DMS114 treated with DMSO at 0.1 percent for 48 hours (cell line): ENCODE results near the gene LRRC59.

Experiments used
- DNase-seq: peaks from one replicate; lab custom pipeline; 2025; ENCODE audit not compliant: unreplicated experiment; lab: John Stamatoyannopoulos, UW

Gene LRRC59

DNA sequence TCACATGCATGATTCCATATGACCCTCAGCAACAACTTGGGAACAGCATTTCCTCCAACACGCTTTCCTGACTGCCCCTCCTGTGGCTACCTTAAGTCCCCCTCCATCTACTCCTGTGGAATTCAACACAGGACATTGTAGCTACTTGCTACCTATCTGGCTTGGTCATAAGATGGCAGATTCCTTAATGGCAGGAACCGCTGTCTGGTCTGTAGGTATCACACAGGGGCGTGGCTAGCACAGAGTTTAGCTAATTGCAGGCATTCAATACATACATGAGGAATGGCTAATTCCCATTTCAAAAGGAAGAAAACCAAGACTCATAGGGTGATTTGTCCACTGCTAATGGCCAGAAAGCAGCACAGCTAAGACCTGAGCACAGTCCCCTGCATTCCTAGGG is 8.6 kb downstream of the LRRC59 start:
- no peak for DNase-seq

GRCh38 chr17:50386510-50386909 is 10.8 kb downstream of the LRRC59 start:
- no peak for DNase-seq

- DNase-seq, result no peak
Observed at GRCh38 chr17:50382931-50383330, 14.4 kb downstream of the LRRC59 start.

DNA sequence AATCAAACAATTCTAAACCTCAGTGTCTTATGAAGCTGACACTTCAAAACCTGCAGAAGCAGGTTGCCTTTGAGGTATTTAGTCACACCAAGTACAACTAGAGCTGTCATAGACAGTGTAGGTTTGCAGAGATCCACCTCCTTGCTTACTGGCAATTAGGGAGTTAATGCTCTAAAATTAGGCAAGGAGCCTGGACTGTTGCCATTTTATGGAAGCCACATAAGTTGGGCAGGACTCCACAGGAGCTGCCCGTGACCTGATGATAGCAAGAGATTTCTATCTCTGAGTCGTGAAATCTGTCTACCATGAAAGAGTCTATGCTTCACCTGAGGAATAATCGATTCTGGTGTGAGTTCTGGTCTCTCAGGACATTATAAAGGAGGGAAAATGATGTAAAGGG is 15.4 kb downstream of the LRRC59 start:
- DNase-seq, result no peak

GRCh38 chr17:50381260-50381815 is 16.0 kb downstream of the LRRC59 start:
- no peak for DNase-seq

GRCh38 chr17:50380369-50381259 is 16.7 kb downstream of the LRRC59 start:
- no peak for DNase-seq

GRCh38 chr17:50379351-50380132 is 17.8 kb downstream of the LRRC59 start:
- DNase-seq, result no peak

- no peak for DNase-seq
Observed at GRCh38 chr17:50375858-50376538, 21.3 kb downstream of the LRRC59 start.

DNA sequence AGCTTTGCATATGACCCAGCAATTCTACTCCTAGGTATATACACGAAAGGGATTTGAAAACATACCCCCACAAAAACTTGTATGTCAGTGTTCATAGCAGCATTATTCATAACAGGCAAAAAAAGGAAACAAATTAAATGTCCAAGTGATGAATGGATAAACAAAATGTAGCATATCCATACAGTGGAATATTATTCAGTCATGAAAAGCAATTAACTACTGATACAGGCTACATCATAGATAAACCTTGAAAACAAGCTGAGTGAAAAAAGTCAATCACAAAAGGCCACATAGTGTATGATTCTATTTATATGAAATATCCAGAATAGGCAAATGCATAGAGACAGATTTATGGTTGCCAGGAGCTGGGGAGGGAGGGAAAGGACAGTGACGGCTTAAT is 23.6 kb downstream of the LRRC59 start:
- no peak for DNase-seq

DNA sequence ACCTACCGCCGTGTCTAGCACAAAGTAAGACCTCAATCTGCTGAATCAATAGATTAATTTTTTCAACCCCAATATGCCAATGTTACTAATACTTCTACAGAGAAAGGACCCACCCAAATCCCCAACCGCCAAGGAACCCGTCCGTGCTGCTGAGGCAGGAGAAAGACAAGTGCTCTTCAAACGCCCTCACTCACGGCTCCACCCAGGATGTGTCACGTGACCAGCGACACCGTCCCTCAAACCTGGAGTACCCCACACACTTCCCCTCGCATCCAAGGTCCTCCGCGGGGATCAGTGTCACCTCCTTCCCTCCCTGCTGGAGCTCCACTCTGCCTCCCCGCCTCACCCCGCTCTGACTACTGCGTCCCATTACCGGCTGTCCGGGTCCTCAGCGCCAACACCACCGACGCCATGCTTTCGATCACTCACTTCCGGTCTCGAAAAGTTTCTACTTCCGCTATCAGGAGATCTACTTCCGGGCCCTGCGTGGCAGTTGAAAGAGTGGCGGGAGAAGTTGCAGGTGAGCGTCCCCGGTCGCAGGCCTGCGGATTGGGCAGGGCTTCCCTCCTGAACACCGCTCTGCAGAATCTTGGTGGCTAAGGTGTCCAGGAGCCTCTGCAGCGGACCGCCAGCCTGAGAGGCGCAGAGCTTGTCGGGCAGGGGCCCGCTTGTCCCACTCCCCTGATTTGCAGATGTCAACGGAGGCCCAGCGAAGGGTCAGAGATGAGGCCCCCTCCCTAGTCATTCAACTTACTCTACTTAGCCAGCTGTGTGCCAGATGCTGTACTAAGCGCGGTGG is 24.4 kb downstream of the LRRC59 start, which contains the start of the genes EME1 and MRPL27:
EME1 (plus strand) TSS at position 472 of the 799 bp plus-strand sequence. CDS start 1,980 bp downstream, outside the sequence.
MRPL27 (minus strand) TSS at position 427 of the 799 bp plus-strand sequence; CDS start at position 413, 14 bp downstream.
- DNase-seq, result peak; percentile 91

DNA sequence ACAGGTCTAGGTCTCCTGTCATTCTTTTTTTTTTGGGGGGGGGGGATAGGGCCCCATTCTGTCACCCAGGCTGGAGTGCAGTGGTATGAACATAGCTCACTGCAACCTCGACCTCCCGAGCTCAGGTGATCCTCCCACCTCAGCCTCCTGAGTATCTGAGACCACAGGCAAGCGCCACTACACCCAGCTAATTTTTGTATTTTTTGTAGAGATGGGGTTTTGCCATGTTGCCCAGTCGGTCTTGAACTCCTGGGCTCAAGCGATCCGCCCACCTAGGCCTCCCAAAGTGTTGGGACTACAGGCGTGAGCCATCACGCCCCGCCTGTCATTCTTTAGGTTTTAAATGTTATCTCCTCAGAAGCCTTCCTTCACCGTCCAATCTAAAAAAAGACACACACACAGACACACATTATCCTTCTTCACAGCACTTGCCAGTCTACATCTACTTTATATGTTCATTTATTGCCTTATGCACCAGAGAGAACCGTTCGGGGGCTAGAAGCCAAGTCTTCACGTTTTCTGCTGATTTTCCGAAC is 25.0 kb downstream of the LRRC59 start:
- no peak for DNase-seq

GRCh38 chr17:50371526-50371925 is 25.8 kb downstream of the LRRC59 start:
- no peak for DNase-seq

DNA sequence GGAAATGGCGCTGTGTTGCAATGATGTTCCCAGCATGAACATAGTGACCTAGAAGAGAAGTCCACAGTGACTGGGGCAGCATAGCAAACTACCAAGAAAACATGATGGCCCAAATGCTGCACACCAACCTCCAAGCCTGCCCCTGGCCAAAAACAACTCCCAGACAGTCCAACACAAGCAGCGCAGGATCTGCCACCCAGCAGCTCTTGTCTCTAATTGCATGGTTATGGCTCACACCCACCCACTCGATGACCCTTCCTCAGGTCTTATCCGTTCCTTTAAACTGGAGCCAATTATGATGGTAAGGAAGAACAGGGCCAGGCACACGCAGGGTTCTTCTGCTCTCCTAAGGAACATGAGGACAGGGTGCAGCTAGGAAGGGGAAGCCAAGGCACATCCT is 27.3 kb downstream of the LRRC59 start:
- DNase-seq, result no peak

- no peak for DNase-seq
Observed at GRCh38 chr17:50367401-50367800, 29.9 kb downstream of the LRRC59 start.

DNA sequence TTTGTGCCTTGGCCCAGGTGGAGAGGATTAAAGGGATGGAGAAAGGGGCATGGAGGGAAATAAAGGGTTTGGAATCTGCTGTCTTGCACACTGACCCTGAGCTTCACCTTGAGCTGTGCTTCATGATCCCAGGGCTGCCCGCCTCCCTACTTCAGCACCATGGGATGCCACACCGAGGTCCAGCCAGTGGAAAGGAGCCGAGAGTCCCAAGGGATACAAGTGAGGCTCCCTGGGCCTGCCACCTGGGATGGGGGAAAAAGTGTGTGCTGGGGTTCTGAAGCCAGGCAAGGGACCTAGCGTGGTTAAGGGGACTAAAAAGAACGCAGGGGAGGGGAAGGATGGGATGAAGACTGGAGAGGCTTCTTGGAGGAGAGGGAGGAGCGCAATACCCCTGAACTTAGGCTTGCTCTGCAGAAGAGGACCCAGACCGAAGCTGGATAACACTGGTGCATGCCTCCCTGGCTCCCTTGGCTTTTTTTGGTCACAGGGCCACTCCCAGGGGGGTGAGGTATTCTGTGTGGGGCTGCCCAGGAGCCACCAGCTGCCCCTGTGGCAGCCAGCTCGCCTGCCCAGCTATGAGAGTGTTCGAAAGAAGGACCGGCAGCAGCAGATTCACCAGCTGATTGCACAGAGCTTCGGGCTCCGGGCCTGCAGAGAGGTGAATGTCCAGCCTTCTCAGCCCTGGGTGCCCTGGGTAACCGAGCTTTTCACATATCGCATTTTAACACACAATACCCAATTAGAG is 31.5 kb downstream of the LRRC59 start:
- no peak for DNase-seq

- no peak for DNase-seq
Observed at GRCh38 chr17:50365165-50365564, 32.2 kb downstream of the LRRC59 start.

DNA sequence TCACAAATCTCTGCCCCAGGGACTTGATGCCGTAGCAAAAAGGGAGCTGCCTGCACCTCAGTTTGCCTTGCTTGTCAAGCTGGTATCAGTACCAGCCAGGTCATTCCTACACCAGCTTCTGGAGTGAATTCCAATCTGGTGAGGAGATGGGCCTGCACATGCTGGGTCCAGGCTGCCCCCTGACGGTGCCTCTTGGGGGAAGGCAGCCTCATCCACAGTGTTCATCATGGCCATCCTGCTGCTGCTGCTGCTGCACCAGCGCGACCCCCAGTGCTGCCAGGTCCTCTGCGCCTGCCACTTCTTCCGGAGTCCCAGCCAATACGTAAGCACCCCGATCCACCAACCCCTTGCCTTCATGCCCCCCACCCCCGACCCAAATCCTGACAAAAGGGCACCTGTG is 32.6 kb downstream of the LRRC59 start:
- DNase-seq, result no peak

GRCh38 chr17:50364061-50364458 is 33.3 kb downstream of the LRRC59 start:
- no peak for DNase-seq
